ENCODE measurements around the gene LCAT. TPM values are rescaled to one million over a fixed set of nuclear protein-coding genes. Genes with fewer than 3 reads are reported as not detected.
A peak's percentile ranks its signal among the peaks of the same experiment; 100 is the strongest.

Gene LCAT
- total RNA-seq, 2 donors from 2014 or later: 6.9 to 17.4 TPM

- intact Hi-C loops (cut with DNase I): loop anchor here (1.0 to 5.0 kb wide), 2 partner anchors 45 to 256 kb away; no protein-coding TSS in a partner anchor
- H3K27ac ChIP-seq: no peak overlapping the region
- H3K9me3 ChIP-seq: no peaks in the 10 kb centered on the region
- 46% methylated on average over 15 of the region's 16 CpGs for WGBS
- no peaks in the 10 kb centered on the region for H3K27me3 ChIP-seq (replicated peaks; ENCODE audit: insufficient read depth)
- H3K4me3 ChIP-seq: no peak overlapping the region
- TF ChIP-seq, protein P1, sequence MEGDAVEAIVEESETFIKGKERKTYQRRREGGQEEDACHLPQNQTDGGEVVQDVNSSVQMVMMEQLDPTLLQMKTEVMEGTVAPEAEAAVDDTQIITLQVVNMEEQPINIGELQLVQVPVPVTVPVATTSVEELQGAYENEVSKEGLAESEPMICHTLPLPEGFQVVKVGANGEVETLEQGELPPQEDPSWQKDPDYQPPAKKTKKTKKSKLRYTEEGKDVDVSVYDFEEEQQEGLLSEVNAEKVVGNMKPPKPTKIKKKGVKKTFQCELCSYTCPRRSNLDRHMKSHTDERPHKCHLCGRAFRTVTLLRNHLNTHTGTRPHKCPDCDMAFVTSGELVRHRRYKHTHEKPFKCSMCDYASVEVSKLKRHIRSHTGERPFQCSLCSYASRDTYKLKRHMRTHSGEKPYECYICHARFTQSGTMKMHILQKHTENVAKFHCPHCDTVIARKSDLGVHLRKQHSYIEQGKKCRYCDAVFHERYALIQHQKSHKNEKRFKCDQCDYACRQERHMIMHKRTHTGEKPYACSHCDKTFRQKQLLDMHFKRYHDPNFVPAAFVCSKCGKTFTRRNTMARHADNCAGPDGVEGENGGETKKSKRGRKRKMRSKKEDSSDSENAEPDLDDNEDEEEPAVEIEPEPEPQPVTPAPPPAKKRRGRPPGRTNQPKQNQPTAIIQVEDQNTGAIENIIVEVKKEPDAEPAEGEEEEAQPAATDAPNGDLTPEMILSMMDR (IDR thresholded peaks at IDR 0.05): peak; percentile 60 to 94 (median 83)
- peak; percentile 40 for TF ChIP-seq POLR2AphosphoS5 (IDR thresholded peaks at IDR 0.05)
- no peak for TF ChIP-seq POLR2A (IDR thresholded peaks at IDR 0.05)
- peak; percentile 62 for DNase-seq (ENCODE audit: low spot score)
- peaks cover 12% of the 10 kb centered on the region for H3K4me1 ChIP-seq (replicated peaks)
- no peaks in the 10 kb centered on the region for H3K36me3 ChIP-seq
Observed at GRCh38 chr16:67928561-67929364, 15.2 kb downstream of the LCAT start.

- WGBS: 75% methylated on average over 7 of the region's 7 CpGs
Observed at GRCh38 chr16:67928147-67928546, 15.8 kb downstream of the LCAT start.

DNA sequence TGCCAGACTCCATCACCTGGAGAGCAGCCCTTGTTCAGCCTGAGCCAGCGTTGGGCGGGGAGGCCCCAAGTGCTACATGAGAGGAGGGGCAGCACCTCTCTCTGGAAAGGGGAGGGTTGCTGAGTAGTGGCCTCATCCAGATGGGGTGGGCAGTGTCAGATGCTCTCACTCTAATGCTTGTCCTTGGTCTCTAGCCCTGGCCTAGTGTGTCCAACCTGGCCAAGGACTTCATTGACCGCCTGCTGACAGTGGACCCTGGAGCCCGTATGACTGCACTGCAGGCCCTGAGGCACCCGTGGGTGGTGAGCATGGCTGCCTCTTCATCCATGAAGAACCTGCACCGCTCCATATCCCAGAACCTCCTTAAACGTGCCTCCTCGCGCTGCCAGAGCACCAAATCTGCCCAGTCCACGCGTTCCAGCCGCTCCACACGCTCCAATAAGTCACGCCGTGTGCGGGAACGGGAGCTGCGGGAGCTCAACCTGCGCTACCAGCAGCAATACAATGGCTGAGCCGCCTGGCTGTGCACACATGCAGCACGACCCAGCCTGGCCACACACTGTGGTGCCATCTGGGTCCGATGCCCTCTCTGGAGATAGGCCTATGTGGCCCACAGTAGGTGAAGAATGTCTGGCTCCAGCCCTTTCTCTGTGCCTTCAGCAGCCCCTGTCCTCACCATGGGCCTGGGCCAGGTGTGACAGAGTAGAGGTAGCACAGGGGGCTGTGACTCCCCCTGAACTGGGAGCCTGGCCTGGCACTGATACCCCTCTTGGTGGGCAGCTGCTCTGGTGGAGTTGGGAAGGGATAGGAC, 16.6 kb downstream of the LCAT start:
- DNase-seq (ENCODE audit: low spot score): no peak
- Histone ChIP-seq H3K9me3 (no peaks in the 10 kb centered on the region), H3K27ac (peak overlapping the region in 1 of 2 donors; percentile 76), H3K4me1 (replicated peaks) (peaks cover 12% of the 10 kb centered on the region), H3K36me3 (no peaks in the 10 kb centered on the region), H3K27me3 (replicated peaks; ENCODE audit: insufficient read depth) (no peaks in the 10 kb centered on the region), H3K4me3 (no peak overlapping the region)
- 90% methylated on average over 22 of the region's 22 CpGs for whole genome bisulfite sequencing
- intact Hi-C loops (cut with DNase I): loop anchor here (5.0 kb wide), 1 partner anchor 255 kb away; no protein-coding TSS in a partner anchor
- TF ChIP-seq, protein P1 (IDR thresholded peaks at IDR 0.05): no peak
- TF ChIP-seq POLR2A (IDR thresholded peaks at IDR 0.05): no peak
- no peak for TF ChIP-seq POLR2AphosphoS5 (IDR thresholded peaks at IDR 0.05)

More at GRCh38 chr16:67928147-67928546, 15.8 kb downstream of the LCAT start:
- intact Hi-C loops (cut with DNase I): loop anchor here (1.0 to 5.0 kb wide), 2 partner anchors 45 to 256 kb away; no protein-coding TSS in a partner anchor
- TF ChIP-seq POLR2A (IDR thresholded peaks at IDR 0.05) (no peak), POLR2AphosphoS5 (IDR thresholded peaks at IDR 0.05) (no peak)
- TF ChIP-seq, protein P1 (IDR thresholded peaks at IDR 0.05): no peak
- H3K9me3 ChIP-seq: no peaks in the 10 kb centered on the region
- no peaks in the 10 kb centered on the region for H3K36me3 ChIP-seq
- no peak for DNase-seq (ENCODE audit: low spot score)
- no peak overlapping the region for H3K4me3 ChIP-seq
- no peak overlapping the region for H3K27ac ChIP-seq
- peaks cover 12% of the 10 kb centered on the region for H3K4me1 ChIP-seq (replicated peaks)
- H3K27me3 ChIP-seq (replicated peaks; ENCODE audit: insufficient read depth): no peaks in the 10 kb centered on the region

DNA sequence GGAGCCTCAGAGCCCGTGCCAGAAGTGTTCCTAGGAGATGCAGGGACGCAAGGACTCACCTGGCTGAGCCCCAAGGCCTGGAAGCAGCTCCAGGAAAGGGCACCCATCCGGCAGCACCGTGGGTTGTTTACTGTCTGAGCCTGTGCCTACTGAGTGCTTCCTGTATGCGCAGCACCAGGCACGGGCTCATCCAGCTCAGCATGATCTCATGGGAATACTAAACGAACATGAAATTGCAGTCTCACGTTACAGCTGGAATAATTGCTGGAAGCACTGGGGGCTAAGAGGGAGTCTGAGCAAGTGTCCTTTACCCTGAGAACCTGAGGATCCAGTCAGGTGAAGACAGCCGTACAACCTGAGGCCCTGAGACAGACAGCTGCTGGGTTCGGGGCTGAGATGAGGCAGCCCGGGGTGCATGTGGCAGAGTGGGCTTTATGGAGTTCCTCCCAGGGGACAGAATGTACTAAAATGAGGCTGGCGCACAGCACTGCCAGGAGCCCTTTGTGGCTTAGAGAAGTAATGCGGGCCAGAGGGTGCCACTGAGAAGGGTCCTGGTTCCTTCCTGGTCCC, 17.7 kb downstream of the LCAT start:
- no peaks in the 10 kb centered on the region for H3K9me3 ChIP-seq
- H3K4me1 ChIP-seq (replicated peaks): peaks cover 12% of the 10 kb centered on the region
- H3K27ac ChIP-seq: peak overlapping the region; percentile 65 to 76
- peak; percentile 70 for DNase-seq (ENCODE audit: low spot score)
- no peaks in the 10 kb centered on the region for H3K27me3 ChIP-seq (replicated peaks; ENCODE audit: insufficient read depth)
- no peak overlapping the region for H3K4me3 ChIP-seq
- intact Hi-C loops (cut with DNase I): loop anchor here (5.0 kb wide), 1 partner anchor 254 kb away; no protein-coding TSS in a partner anchor
- 35% methylated on average over 10 of the region's 13 CpGs for WGBS
- TF ChIP-seq, protein P1 (IDR thresholded peaks at IDR 0.05): no peak
- peak; percentile 80 for TF ChIP-seq POLR2AphosphoS5 (IDR thresholded peaks at IDR 0.05)
- H3K36me3 ChIP-seq: no peaks in the 10 kb centered on the region

All from prostate gland (tissue), 2 donors.